Activated CD8-positive, alpha-beta memory T cell treated with anti-CD3 and anti-CD28 coated beads for 1 hour (primary cell): Measurements from ENCODE around the gene SLC6A18.
"Not testable (repeated sequence)": the region's sequence is repeated elsewhere in the genome, so short reads cannot be mapped to it uniquely, and the experiment has no call there.

Experiments
- DNase-seq, 2 donors: peaks; one replicate each; pipeline ENCODE4 v3.0.0-alpha.2; 2020; ENCODE audit warnings: low read depth in 1 of 2; ENCODE audit errors: extremely low read depth in 1 of 2

SLC6A18 gene

GRCh38 chr5:1249366-1250280, 24.4 kb downstream of the SLC6A18 start:
- no peak for DNase-seq

GRCh38 chr5:1251678-1252580, 26.7 kb downstream of the SLC6A18 start:
- DNase-seq: no peak

- DNase-seq: no peak
These were observed 27.5 kb downstream of the SLC6A18 start for GRCh38 chr5:1252681-1253080.

GRCh38 chr5:1253456-1254105, 28.4 kb downstream of the SLC6A18 start:
- no peak for DNase-seq

GRCh38 chr5:1254196-1254595, 29.0 kb downstream of the SLC6A18 start:
- DNase-seq: no peak

- peak; percentile 15 to 30 for DNase-seq
These were observed 29.9 kb downstream of the SLC6A18 start for GRCh38 chr5:1255081-1255561.

- no peak for DNase-seq
These were observed 31.6 kb downstream of the SLC6A18 start for GRCh38 chr5:1256776-1257175.

- DNase-seq: no peak
These were observed 32.2 kb downstream of the SLC6A18 start for GRCh38 chr5:1257363-1257762.

- no peak for DNase-seq
These were observed 32.7 kb downstream of the SLC6A18 start for GRCh38 chr5:1257841-1258240.

GRCh38 chr5:1259806-1260480, 34.8 kb downstream of the SLC6A18 start:
- no peak for DNase-seq

- no peak for DNase-seq
These were observed 36.5 kb downstream of the SLC6A18 start for GRCh38 chr5:1261643-1262042.

- no peak for DNase-seq
These were observed 37.2 kb downstream of the SLC6A18 start for GRCh38 chr5:1262381-1262780.

GRCh38 chr5:1264211-1264610, 39.0 kb downstream of the SLC6A18 start:
- DNase-seq: no peak

- DNase-seq: no peak
These were observed 39.8 kb downstream of the SLC6A18 start for GRCh38 chr5:1265026-1265425.

GRCh38 chr5:1265461-1266455, 40.6 kb downstream of the SLC6A18 start:
- DNase-seq: no peak

GRCh38 chr5:1266791-1267190, 41.6 kb downstream of the SLC6A18 start:
- no peak for DNase-seq

- DNase-seq: not testable (repeated sequence)
These were observed 42.3 kb downstream of the SLC6A18 start for GRCh38 chr5:1267464-1267863.

- no peak for DNase-seq
These were observed 42.9 kb downstream of the SLC6A18 start for GRCh38 chr5:1268056-1268455.

GRCh38 chr5:1268666-1269065, 43.5 kb downstream of the SLC6A18 start:
- DNase-seq: no peak
